Measurements from ENCODE around the gene EXOC2. TPM values are rescaled to one million over a fixed set of nuclear protein-coding genes. Genes with fewer than 3 reads are reported as not detected.

The EXOC2 gene
- total and polyA plus RNA-seq, 10 of the 15 experiments (the other 5 are each of a cell fraction or from before 2014, with no cell fraction given) = 8.7 to 32.8 (median 20.7) TPM

DNA sequence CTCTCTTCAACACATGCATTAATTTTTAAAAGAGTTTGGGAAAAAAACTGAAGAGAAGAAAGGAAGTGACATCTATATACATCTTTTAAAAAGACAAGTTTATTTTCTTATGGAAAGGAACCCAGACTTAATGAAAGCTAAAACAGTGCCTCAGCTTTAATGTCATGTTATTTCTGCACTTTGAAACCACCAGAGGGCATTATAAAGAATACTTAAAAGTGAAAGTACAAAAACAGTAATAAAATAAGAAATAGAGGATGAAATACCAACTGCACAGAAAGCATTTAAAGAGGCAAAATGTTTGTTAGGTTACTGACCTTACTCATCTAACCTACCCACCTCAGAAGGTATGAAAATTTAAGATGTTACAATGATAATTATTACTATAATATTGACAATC lies 134.8 kb downstream of the EXOC2 start (continued):
- TF ChIP-seq, protein P1, sequence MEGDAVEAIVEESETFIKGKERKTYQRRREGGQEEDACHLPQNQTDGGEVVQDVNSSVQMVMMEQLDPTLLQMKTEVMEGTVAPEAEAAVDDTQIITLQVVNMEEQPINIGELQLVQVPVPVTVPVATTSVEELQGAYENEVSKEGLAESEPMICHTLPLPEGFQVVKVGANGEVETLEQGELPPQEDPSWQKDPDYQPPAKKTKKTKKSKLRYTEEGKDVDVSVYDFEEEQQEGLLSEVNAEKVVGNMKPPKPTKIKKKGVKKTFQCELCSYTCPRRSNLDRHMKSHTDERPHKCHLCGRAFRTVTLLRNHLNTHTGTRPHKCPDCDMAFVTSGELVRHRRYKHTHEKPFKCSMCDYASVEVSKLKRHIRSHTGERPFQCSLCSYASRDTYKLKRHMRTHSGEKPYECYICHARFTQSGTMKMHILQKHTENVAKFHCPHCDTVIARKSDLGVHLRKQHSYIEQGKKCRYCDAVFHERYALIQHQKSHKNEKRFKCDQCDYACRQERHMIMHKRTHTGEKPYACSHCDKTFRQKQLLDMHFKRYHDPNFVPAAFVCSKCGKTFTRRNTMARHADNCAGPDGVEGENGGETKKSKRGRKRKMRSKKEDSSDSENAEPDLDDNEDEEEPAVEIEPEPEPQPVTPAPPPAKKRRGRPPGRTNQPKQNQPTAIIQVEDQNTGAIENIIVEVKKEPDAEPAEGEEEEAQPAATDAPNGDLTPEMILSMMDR (IDR thresholded peaks at IDR 0.05 in 2 of 3, conservative IDR thresholded peaks at IDR 0.05 in 1 of 3; ENCODE audit: control insufficient read depth in 2 of 3, extremely low read depth in 1 of 3, insufficient read depth in 1 of 3, low read depth in 3 of 3, low read length in 3 of 3) = peak in 1 of 3 experiments; percentile 27; a peak in 3 of 6 replicates
- TF ChIP-seq, protein P2, sequence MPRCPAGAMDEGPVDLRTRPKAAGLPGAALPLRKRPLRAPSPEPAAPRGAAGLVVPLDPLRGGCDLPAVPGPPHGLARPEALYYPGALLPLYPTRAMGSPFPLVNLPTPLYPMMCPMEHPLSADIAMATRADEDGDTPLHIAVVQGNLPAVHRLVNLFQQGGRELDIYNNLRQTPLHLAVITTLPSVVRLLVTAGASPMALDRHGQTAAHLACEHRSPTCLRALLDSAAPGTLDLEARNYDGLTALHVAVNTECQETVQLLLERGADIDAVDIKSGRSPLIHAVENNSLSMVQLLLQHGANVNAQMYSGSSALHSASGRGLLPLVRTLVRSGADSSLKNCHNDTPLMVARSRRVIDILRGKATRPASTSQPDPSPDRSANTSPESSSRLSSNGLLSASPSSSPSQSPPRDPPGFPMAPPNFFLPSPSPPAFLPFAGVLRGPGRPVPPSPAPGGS (IDR thresholded peaks at IDR 0.05; ENCODE audit: borderline replicate concordance, insufficient read depth, low read depth, low read length, poor library complexity, severe bottlenecking) = no peak

DNA sequence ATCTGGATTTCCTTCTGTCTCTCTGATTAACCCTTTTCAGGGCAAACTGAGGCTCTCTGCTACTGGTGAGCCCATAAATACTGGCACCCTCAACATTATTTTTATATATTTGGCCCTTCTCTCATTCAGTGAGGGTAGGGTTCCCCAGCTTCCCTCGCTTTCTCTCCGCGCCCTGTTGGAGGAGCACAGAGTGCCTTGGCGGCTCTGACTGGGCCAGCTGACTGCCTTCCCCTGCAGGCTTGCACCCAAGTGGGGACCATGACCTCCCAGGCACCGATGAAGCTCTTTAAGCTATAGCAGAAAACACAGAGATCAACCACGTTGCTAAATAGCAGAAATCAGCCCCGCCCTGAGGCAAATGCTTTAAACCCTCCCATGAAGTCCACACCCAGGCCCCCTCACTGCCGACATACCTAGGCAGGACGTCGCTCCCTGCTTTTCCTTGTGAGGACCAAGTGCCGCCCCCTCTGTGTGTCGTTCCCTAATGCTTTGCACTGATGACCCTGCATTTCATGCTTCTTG lies 141.0 kb downstream of the EXOC2 start:
- CTCF ChIA-PET = interaction anchor here (1.0 kb wide), 1 partner anchor 382 kb away, joined by 3 read pairs; no protein-coding TSS in a partner anchor
- H3K27ac ChIP-seq (ENCODE audit: control insufficient read depth, insufficient read depth) = no peak overlapping the region
- H2AFZ ChIP-seq (ENCODE audit: control insufficient read depth, low read depth, low read length) = no peak overlapping the region
- H3K79me2 ChIP-seq (ENCODE audit: control insufficient read depth, insufficient read depth, low read length) = no peaks in the 10 kb centered on the region
- no peak for FAIRE-seq
- 92% methylated on average over 12 of the region's 12 CpGs for WGBS (ENCODE audit: insufficient coverage, insufficient replicate concordance, low lambda C conversion rate, missing lambda C conversion rate)
- H3K4me1 ChIP-seq (ENCODE audit: control insufficient read depth, insufficient read depth, low read length) = no peaks in the 10 kb centered on the region
- no peak for DNase-seq (ENCODE audit: low read depth, low spot score)
- H3K9ac ChIP-seq (ENCODE audit: control insufficient read depth, insufficient read depth, low read length) = no peak overlapping the region
- BruUV-seq (replicated peaks) = no TSS peak
- H3K36me3 ChIP-seq (ENCODE audit: control insufficient read depth in 2 of 2, insufficient read depth in 2 of 2, low read length in 1 of 2) = peaks cover 0 to 5% of the 10 kb centered on the region in 2 experiments
- no peak overlapping the region for H3K4me3 ChIP-seq
- RAD21 ChIA-PET (ENCODE audit: unreplicated experiment) = interaction anchor here (1.6 kb wide), 1 partner anchor 8 kb away, joined by 3 read pairs; no protein-coding TSS in a partner anchor
- SMC1A ChIA-PET (ENCODE audit: uncharacterized antibody, unreplicated experiment) = interaction anchor here (1.0 to 1.8 kb wide), 3 partner anchors 11 to 141 kb away, joined by 3 to 6 read pairs (median 3); no protein-coding TSS in a partner anchor
- in situ Hi-C loops (cut with MboI) (no loop called here), intact Hi-C loops (cut with micrococcal nuclease; ENCODE audit: unreplicated experiment) (no loop called here)
- no peak overlapping the region for H3K4me2 ChIP-seq (ENCODE audit: control insufficient read depth, insufficient read depth)
- ATAC-seq = no peak
- no peaks in the 10 kb centered on the region for H4K20me1 ChIP-seq (ENCODE audit: control insufficient read depth, insufficient read depth)
- POLR2A ChIA-PET = no interaction called here
- H3K27me3 ChIP-seq (replicated peaks in 1 of 2; ENCODE audit: control insufficient read depth in 2 of 2, insufficient read depth in 2 of 2, low read length in 1 of 2) = no peaks in the 10 kb centered on the region
- no peaks in the 10 kb centered on the region for H3K9me3 ChIP-seq (replicated peaks; ENCODE audit: control insufficient read depth, insufficient read depth, low read length)
- TF ChIP-seq JUND (IDR thresholded peaks at IDR 0.05; ENCODE audit: low read depth, low read length) = no peak
- no peak for TF ChIP-seq RB1 (IDR thresholded peaks at IDR 0.05; ENCODE audit: borderline replicate concordance)
- TF ChIP-seq RBBP5 (conservative IDR thresholded peaks at IDR 0.05) = no peak
- TF ChIP-seq BMI1 (IDR thresholded peaks at IDR 0.05; ENCODE audit: borderline replicate concordance) = no peak
- no peak for TF ChIP-seq ZNF207 (IDR thresholded peaks at IDR 0.05; ENCODE audit: borderline replicate concordance)
- TF ChIP-seq KDM1A (IDR thresholded peaks at IDR 0.05; ENCODE audit: borderline replicate concordance) = no peak
- TF ChIP-seq MEF2A (IDR thresholded peaks at IDR 0.05; ENCODE audit: insufficient read depth, low read depth, low read length) = no peak
- TF ChIP-seq CREB1 (IDR thresholded peaks at IDR 0.05; ENCODE audit: low read depth) = no peak
- TF ChIP-seq, protein P3, sequence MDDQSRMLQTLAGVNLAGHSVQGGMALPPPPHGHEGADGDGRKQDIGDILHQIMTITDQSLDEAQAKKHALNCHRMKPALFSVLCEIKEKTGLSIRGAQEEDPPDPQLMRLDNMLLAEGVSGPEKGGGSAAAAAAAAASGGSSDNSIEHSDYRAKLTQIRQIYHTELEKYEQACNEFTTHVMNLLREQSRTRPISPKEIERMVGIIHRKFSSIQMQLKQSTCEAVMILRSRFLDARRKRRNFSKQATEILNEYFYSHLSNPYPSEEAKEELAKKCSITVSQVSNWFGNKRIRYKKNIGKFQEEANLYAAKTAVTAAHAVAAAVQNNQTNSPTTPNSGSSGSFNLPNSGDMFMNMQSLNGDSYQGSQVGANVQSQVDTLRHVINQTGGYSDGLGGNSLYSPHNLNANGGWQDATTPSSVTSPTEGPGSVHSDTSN (IDR thresholded peaks at IDR 0.05; ENCODE audit: insufficient replicate concordance, low read depth, low read length) = no peak
- TF ChIP-seq ETV6 (conservative IDR thresholded peaks at IDR 0.05 in 1 of 2, IDR thresholded peaks at IDR 0.05 in 1 of 2; ENCODE audit: borderline replicate concordance in 1 of 2, low read depth in 1 of 2) = no peak
- no peak for TF ChIP-seq SMAD5 (IDR thresholded peaks at IDR 0.05; ENCODE audit: low read depth)
- no peak for TF ChIP-seq POU2F2 (IDR thresholded peaks at IDR 0.05; ENCODE audit: borderline replicate concordance, low read depth, low read length)
